HG02678 (cell line): ENCODE measurements around the gene HEATR5A.
"Not testable (repeated sequence)": the region's sequence is repeated elsewhere in the genome, so short reads cannot be mapped to it uniquely, and the experiment has no call there.

Experiments
- ATAC-seq: cut with Tn5 transposase; IDR thresholded peaks from one replicate; pipeline ENCODE4 v1.9.1; 2021; ENCODE audit warnings: mild to moderate bottlenecking, moderate library complexity; ENCODE audit not compliant: unreplicated experiment

Gene HEATR5A

GRCh38 chr14:31420319-31421111 is at the start of gene HEATR5A:
Gene HEATR5A (minus strand): TSS chr14:31420550. CDS start chr14:31402975, 17,575 bp downstream.
- ATAC-seq, result peak; percentile 98

GRCh38 chr14:31466554-31466953 is 46.2 kb upstream of the HEATR5A start:
- ATAC-seq, result no peak

- ATAC-seq, result no peak
Measured at GRCh38 chr14:31465111-31465510, 44.8 kb upstream of the HEATR5A start.

- ATAC-seq, result not testable (repeated sequence)
Measured at GRCh38 chr14:31462450-31462849, 42.1 kb upstream of the HEATR5A start.

- no peak for ATAC-seq
Measured at GRCh38 chr14:31461545-31461944, 41.2 kb upstream of the HEATR5A start.

- ATAC-seq, result no peak
Measured at GRCh38 chr14:31457665-31458659, 37.6 kb upstream of the HEATR5A start.

GRCh38 chr14:31456841-31457664 is 36.7 kb upstream of the HEATR5A start, which contains the start of gene DTD2:
Gene DTD2 (minus strand): TSS chr14:31457506. CDS start chr14:31457393, 113 bp downstream.
- peak; percentile 99 for ATAC-seq

- ATAC-seq, result peak; percentile 48
Measured at GRCh38 chr14:31449971-31450610, 29.7 kb upstream of the HEATR5A start.

GRCh38 chr14:31449136-31449535 is 28.8 kb upstream of the HEATR5A start:
- no peak for ATAC-seq

GRCh38 chr14:31445703-31446102 is 25.4 kb upstream of the HEATR5A start:
- no peak for ATAC-seq

- ATAC-seq, result no peak
Measured at GRCh38 chr14:31442284-31442683, 21.9 kb upstream of the HEATR5A start.

GRCh38 chr14:31441273-31442111 is 21.1 kb upstream of the HEATR5A start:
- ATAC-seq, result no peak

- ATAC-seq, result no peak
Measured at GRCh38 chr14:31440280-31440679, 19.9 kb upstream of the HEATR5A start.

- no peak for ATAC-seq
Measured at GRCh38 chr14:31439561-31439960, 19.2 kb upstream of the HEATR5A start.

- ATAC-seq, result not testable (repeated sequence)
Measured at GRCh38 chr14:31437045-31437691, 16.8 kb upstream of the HEATR5A start.

GRCh38 chr14:31435276-31435675 is 14.9 kb upstream of the HEATR5A start:
- no peak for ATAC-seq

GRCh38 chr14:31430634-31431264 is 10.4 kb upstream of the HEATR5A start:
- no peak for ATAC-seq

- ATAC-seq, result no peak
Measured at GRCh38 chr14:31429791-31430190, 9.4 kb upstream of the HEATR5A start.
